ENCODE results near the gene HTR3C. TPM values are rescaled to one million over a fixed set of nuclear protein-coding genes. Genes with fewer than 3 reads are reported as not detected.
A peak's percentile ranks its signal among the peaks of the same experiment; 100 is the strongest.

The HTR3C gene
- total and polyA plus RNA-seq, 8 donors: 0.10 to 0.16 (median 0.15) TPM; not detected in 4

DNA sequence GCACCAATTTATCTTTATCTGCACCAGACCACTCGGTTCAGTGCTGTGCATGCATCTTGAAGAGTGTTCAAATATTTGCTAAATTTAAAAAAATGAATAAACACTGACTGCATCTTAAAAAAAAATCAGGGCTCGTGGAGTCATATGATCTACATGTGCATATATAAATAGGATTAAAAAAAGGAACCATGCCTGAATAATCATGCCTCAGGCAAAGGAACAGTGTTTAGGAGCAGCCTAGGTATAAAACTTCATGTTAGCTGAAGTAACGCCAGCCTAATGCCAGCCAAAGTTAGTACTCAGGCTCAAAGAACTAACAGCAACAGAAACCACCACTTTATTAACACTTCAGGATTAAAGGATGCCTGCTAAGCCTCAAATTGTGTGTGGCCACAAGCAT lies 44.7 kb upstream of the HTR3C start:
- Histone ChIP-seq H3K36me3 (peaks cover 0 to 33% of the 10 kb centered on the region in 2 donors), H3K4me3 (no peak overlapping the region), H3K27ac (peak overlapping the region in 1 of 2 donors; percentile 74), H3K9me3 (no peaks in the 10 kb centered on the region), H3K4me1 (peaks cover 24 to 50% of the 10 kb centered on the region in 2 donors), H3K27me3 (no peaks in the 10 kb centered on the region)
- no peak for DNase-seq
- TF ChIP-seq, protein P1, sequence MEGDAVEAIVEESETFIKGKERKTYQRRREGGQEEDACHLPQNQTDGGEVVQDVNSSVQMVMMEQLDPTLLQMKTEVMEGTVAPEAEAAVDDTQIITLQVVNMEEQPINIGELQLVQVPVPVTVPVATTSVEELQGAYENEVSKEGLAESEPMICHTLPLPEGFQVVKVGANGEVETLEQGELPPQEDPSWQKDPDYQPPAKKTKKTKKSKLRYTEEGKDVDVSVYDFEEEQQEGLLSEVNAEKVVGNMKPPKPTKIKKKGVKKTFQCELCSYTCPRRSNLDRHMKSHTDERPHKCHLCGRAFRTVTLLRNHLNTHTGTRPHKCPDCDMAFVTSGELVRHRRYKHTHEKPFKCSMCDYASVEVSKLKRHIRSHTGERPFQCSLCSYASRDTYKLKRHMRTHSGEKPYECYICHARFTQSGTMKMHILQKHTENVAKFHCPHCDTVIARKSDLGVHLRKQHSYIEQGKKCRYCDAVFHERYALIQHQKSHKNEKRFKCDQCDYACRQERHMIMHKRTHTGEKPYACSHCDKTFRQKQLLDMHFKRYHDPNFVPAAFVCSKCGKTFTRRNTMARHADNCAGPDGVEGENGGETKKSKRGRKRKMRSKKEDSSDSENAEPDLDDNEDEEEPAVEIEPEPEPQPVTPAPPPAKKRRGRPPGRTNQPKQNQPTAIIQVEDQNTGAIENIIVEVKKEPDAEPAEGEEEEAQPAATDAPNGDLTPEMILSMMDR (IDR thresholded peaks at IDR 0.05): no peak
- ATAC-seq: no peak
- intact Hi-C loops (cut with DNase I): no loop called here

DNA sequence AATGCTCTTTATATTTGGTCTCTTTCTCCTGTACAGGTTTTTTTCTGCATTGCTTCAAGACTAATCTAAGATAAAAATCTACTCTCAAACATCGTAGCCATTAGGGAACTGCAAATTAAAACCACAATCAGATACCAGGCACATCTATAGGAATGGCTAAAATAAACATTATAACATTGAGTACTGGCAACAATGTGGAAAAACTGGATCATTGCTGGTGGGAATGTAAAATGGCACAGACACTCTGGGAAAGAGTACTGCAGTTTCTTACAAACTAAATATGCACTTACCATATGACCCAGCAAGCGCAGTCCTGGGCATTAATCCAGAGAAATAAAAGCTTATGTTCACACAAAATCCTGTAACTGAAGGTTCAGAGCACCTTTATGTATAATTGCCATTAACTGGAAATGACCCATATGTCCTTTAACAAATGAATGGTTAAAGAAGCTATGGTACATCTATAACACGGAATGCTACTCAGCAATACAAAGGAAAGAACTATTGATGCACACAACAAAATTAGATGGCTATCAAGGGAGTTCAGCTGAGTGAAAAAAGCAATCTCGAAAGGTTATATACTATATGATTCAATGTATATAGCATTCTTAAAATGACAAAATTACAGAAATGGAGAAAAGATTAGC lies 41.5 kb upstream of the HTR3C start:
- Histone ChIP-seq H3K4me1 (peaks cover 6 to 37% of the 10 kb centered on the region in 2 donors), H3K36me3 (peaks cover 0 to 43% of the 10 kb centered on the region in 2 donors), H3K27ac (no peak overlapping the region), H3K27me3 (no peaks in the 10 kb centered on the region), H3K9me3 (no peaks in the 10 kb centered on the region), H3K4me3 (no peak overlapping the region)
- TF ChIP-seq, protein P1 (IDR thresholded peaks at IDR 0.05): no peak
- ATAC-seq (no peak), DNase-seq (peak in 2 of 4 donors; percentile 14 to 48)
- intact Hi-C loops (cut with DNase I): no loop called here

DNA sequence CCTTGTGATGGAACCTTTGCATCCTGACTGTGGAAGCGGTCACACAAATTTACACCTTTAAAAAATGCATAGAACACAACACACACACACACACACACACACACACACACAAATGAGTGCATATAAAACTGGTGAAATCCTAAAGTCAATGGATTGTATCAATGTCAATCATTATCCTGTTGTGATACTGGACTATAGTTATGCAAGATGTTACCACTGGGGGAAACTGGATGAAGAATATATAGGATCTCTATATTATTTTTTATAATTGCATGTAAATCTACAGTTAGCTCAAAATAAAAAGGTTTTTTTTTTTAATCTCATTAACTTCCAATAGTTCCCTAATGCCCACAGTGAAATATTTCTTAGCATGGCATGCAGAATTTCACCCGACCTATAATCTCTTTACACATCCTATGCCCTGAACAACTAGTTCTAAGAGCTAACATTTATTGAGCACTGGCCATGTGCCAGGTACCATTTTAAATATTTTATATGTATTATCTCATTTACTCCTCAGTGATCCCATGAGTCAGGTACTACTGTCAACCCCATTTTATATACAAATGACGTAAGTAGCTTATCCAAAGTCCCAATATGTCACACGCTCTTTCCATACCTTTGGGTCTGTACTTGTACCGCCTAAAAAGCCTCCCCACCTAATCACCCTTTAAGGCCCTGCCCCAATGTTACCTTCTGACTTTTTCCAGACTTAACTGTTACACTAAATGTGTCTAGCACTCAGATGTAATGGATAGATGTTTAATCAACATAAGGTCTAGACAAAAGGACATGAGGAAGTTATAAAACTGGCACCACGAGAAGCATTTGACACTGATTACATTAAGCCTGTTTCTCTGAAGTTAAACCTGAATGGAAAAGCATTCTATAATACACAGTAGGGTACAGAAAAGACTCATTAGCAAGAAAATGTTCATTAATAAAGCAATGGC lies 40.6 kb upstream of the HTR3C start:
- Histone ChIP-seq H3K27ac (no peak overlapping the region), H3K4me3 (no peak overlapping the region), H3K27me3 (no peaks in the 10 kb centered on the region), H3K36me3 (peaks cover 0 to 43% of the 10 kb centered on the region in 2 donors), H3K9me3 (no peaks in the 10 kb centered on the region), H3K4me1 (peaks cover 13 to 36% of the 10 kb centered on the region in 2 donors)
- intact Hi-C loops (cut with DNase I): no loop called here
- TF ChIP-seq, protein P1 (IDR thresholded peaks at IDR 0.05): no peak
- DNase-seq (no peak), ATAC-seq (no peak)

DNA sequence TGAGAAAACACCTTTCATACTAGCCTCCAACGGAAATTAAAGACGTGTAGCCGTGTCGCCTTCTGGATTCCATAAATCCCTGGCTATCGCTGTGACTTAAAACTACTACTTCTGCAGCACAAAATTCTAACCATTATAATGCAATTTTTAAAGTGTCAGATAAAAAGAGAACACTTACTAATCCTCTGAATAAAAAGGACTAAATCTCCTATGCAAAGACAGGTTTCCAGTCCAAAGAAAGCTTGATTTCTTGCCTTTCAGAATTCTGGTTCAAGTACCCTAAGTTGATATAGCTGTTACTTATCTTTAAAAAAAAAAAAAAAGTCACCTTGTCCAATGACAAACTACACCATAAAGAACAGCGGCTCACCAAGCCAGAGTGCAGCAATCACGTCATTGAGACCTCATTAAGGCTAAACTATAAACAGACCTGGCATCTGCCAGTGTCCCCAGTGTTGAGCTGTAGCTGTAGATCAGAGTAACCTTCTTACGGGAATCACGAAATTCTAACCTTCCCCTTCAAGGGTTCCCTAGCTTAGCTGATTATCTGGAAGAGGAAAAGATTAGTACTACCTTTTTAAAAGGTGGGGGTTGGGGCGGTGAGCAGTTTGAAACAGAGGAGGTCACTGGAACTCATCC lies 37.3 kb upstream of the HTR3C start:
- H3K4me3 ChIP-seq: no peak overlapping the region
- ATAC-seq (no peak), DNase-seq (no peak)
- intact Hi-C loops (cut with DNase I): loop anchor here in 1 of 2 donors (5.0 kb wide), 1 partner anchor 118 kb away; no protein-coding TSS in a partner anchor
- no peaks in the 10 kb centered on the region for H3K9me3 ChIP-seq
- H3K36me3 ChIP-seq: peaks cover 0 to 29% of the 10 kb centered on the region in 2 donors
- H3K4me1 ChIP-seq: peaks cover 9 to 21% of the 10 kb centered on the region in 2 donors
- H3K27me3 ChIP-seq: no peaks in the 10 kb centered on the region
- no peak overlapping the region for H3K27ac ChIP-seq
- TF ChIP-seq, protein P1 (IDR thresholded peaks at IDR 0.05): no peak

Data from left lung (tissue), 10 donors.